Osteoblast (primary cell): ENCODE results near the gene SLC24A1. TPM values are rescaled to one million over a fixed set of nuclear protein-coding genes. Genes with fewer than 3 reads are reported as not detected.

Experiments used
- DNase-seq: peaks from one replicate; pipeline ENCODE4 v3.0.0; 2011; ENCODE audit warnings: low spot score, mixed read lengths; ENCODE audit not compliant: insufficient read length; ENCODE audit errors: missing footprints
- H2AFZ ChIP-seq: 2 replicates; pipeline ENCODE4 v1.6.0; 2011; ENCODE audit warnings: mild to moderate bottlenecking, low read length
- H3K27ac ChIP-seq: 2 replicates; pipeline ENCODE4 v1.5.1; 2011; ENCODE audit warnings: mild to moderate bottlenecking, low read depth, low read length, moderate library complexity
- H3K27me3 ChIP-seq: 2 replicates; pipeline ENCODE4 v1.6.0; 2012; ENCODE audit warnings: mild to moderate bottlenecking, control low read depth, inconsistent platforms, low read length, moderate library complexity; ENCODE audit not compliant: insufficient read depth
- H3K36me3 ChIP-seq: 2 replicates; pipeline ENCODE4 v1.5.1; 2011; ENCODE audit warnings: mild to moderate bottlenecking, low read length, control low read depth, moderate library complexity; ENCODE audit not compliant: insufficient read depth
- H3K4me1 ChIP-seq: 2 replicates; pipeline ENCODE4 v1.5.1; 2011; ENCODE audit warnings: mild to moderate bottlenecking, low read length, control low read depth, moderate library complexity; ENCODE audit not compliant: insufficient read depth
- H3K4me2 ChIP-seq: 2 replicates; pipeline ENCODE4 v1.6.0; 2011; ENCODE audit warnings: mild to moderate bottlenecking, low read length; ENCODE audit not compliant: insufficient read depth
- H3K4me3 ChIP-seq: fragments of 200-600 bp; sonication (generic); 3 replicates; pipeline ENCODE4 v1.5.1; 2012; ENCODE audit warnings: mild to moderate bottlenecking, low read length, inconsistent platforms; ENCODE audit not compliant: insufficient read depth
- H3K79me2 ChIP-seq: 2 replicates; pipeline ENCODE4 v1.6.0; 2012; ENCODE audit warnings: mild to moderate bottlenecking, low read length, control low read depth, inconsistent platforms; ENCODE audit not compliant: insufficient read depth
- H3K9me3 ChIP-seq: 2 replicates; pipeline ENCODE4 v1.5.1; 2011; ENCODE audit warnings: low read depth, low read length, control low read depth
- H4K20me1 ChIP-seq: 2 replicates; pipeline ENCODE4 v1.6.0; 2012; ENCODE audit warnings: mild to moderate bottlenecking, low read length, control low read depth; ENCODE audit not compliant: insufficient read depth
- total RNA-seq: library from RNA; depleted of rRNA; stranded (reverse); fragments of >200 nt; gene quantifications from 2 replicates; pipeline ENCODE4 v1.2.3, GENCODE V29; 2012
- TF ChIP-seq, protein P1 (sequence below): IDR thresholded peaks from 2 replicates; pipeline ENCODE4 v1.5.1; 2011; ENCODE audit warnings: mild to moderate bottlenecking, low read depth, low read length, moderate library complexity; ENCODE audit errors: extremely low read depth

SLC24A1 gene
- total RNA-seq, 1 donor: 10.1 TPM

GRCh38 chr15:65680544-65680943 is 58.8 kb downstream of the SLC24A1 start:
- TF ChIP-seq, protein P1, sequence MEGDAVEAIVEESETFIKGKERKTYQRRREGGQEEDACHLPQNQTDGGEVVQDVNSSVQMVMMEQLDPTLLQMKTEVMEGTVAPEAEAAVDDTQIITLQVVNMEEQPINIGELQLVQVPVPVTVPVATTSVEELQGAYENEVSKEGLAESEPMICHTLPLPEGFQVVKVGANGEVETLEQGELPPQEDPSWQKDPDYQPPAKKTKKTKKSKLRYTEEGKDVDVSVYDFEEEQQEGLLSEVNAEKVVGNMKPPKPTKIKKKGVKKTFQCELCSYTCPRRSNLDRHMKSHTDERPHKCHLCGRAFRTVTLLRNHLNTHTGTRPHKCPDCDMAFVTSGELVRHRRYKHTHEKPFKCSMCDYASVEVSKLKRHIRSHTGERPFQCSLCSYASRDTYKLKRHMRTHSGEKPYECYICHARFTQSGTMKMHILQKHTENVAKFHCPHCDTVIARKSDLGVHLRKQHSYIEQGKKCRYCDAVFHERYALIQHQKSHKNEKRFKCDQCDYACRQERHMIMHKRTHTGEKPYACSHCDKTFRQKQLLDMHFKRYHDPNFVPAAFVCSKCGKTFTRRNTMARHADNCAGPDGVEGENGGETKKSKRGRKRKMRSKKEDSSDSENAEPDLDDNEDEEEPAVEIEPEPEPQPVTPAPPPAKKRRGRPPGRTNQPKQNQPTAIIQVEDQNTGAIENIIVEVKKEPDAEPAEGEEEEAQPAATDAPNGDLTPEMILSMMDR: no peak
- Histone ChIP-seq H2AFZ (no peak overlapping the region), H3K4me3 (no peak overlapping the region), H3K4me2 (no peak overlapping the region), H3K27me3 (no peaks in the 10 kb centered on the region), H3K36me3 (no peaks in the 10 kb centered on the region), H3K79me2 (no peaks in the 10 kb centered on the region), H3K9me3 (no peaks in the 10 kb centered on the region), H3K4me1 (no peaks in the 10 kb centered on the region), H4K20me1 (no peaks in the 10 kb centered on the region), H3K27ac (no peak overlapping the region)
- no peak for DNase-seq

GRCh38 chr15:65682404-65682911 is 60.7 kb downstream of the SLC24A1 start:
- TF ChIP-seq, protein P1: no peak

DNA sequence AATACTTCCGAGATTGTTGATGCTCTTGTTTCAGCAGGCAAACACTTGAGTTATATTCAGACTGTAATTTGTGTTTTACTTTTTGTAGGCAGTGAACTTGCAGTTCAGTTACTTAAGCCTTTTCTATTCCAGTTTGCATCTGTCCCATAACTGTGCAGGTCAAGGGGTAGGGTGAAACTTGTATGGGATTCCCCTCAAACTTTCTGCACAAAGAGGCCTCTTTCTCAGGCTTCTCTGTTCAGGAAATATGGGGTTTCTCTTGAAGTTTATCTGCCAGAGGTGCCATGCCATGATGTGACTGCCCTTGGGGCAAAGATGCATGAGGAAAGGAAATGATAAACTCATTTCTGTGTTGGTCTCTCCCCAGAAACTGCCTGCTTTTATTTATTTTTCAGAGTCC is 66.7 kb downstream of the SLC24A1 start:
- H3K9me3 ChIP-seq: no peaks in the 10 kb centered on the region
- no peak for DNase-seq
- no peaks in the 10 kb centered on the region for H3K4me1 ChIP-seq
- TF ChIP-seq, protein P1: no peak
- no peak overlapping the region for H3K4me2 ChIP-seq
- H3K27me3 ChIP-seq: no peaks in the 10 kb centered on the region
- H3K4me3 ChIP-seq: no peak overlapping the region
- no peaks in the 10 kb centered on the region for H3K79me2 ChIP-seq
- no peak overlapping the region for H3K27ac ChIP-seq
- peaks cover 14% of the 10 kb centered on the region for H3K36me3 ChIP-seq
- H4K20me1 ChIP-seq: no peaks in the 10 kb centered on the region
- H2AFZ ChIP-seq: no peak overlapping the region

More at GRCh38 chr15:65682404-65682911, 60.7 kb downstream of the SLC24A1 start:
- H3K27ac ChIP-seq: no peak overlapping the region
- H3K4me3 ChIP-seq: no peak overlapping the region
- no peaks in the 10 kb centered on the region for H4K20me1 ChIP-seq
- no peaks in the 10 kb centered on the region for H3K27me3 ChIP-seq
- H3K4me1 ChIP-seq: no peaks in the 10 kb centered on the region
- no peak for DNase-seq
- H3K4me2 ChIP-seq: no peak overlapping the region
- no peak overlapping the region for H2AFZ ChIP-seq
- H3K79me2 ChIP-seq: no peaks in the 10 kb centered on the region
- no peaks in the 10 kb centered on the region for H3K9me3 ChIP-seq
- no peaks in the 10 kb centered on the region for H3K36me3 ChIP-seq

- H2AFZ ChIP-seq: no peak overlapping the region
- H3K9me3 ChIP-seq: no peaks in the 10 kb centered on the region
- H4K20me1 ChIP-seq: no peaks in the 10 kb centered on the region
- no peaks in the 10 kb centered on the region for H3K79me2 ChIP-seq
- H3K4me3 ChIP-seq: no peak overlapping the region
- H3K27me3 ChIP-seq: no peaks in the 10 kb centered on the region
- no peak overlapping the region for H3K27ac ChIP-seq
- TF ChIP-seq, protein P1: no peak
- no peak for DNase-seq
- H3K4me2 ChIP-seq: no peak overlapping the region
- peaks cover 18% of the 10 kb centered on the region for H3K36me3 ChIP-seq
- no peaks in the 10 kb centered on the region for H3K4me1 ChIP-seq
Observed at GRCh38 chr15:65690173-65690572, 68.4 kb downstream of the SLC24A1 start.
